ENCODE data around the gene PAX1.

The PAX1 gene

GRCh38 chr20:21739682-21740081 lies 34.2 kb downstream of the PAX1 start:
- no peak for DNase-seq (ENCODE audit: low spot score)

DNA sequence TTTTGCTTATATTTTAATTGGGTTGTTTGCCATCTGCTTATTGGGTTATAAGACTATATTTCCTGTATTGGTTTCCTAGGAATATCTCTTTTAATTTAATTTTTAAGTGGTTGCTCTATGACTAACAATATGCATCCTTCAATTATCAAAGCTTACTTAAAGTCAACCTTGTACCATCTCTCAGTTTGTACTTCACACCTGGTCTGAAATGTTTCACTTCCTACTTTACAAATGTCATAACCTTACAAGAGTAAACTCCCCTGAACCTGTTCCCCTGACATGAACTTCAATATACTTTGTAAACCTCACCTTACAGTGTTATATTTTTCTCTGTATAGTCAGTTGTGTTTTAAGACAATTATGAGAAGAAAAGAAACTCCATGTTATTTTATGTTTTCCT lies 35.8 kb downstream of the PAX1 start:
- no peak for DNase-seq (ENCODE audit: low spot score)

GRCh38 chr20:21762646-21763045 lies 57.2 kb downstream of the PAX1 start:
- DNase-seq (ENCODE audit: low spot score): no peak

- DNase-seq (ENCODE audit: low spot score): no peak
Measured at GRCh38 chr20:21767200-21767738, 61.8 kb downstream of the PAX1 start.

GRCh38 chr20:21767739-21768223 lies 62.3 kb downstream of the PAX1 start:
- no peak for DNase-seq (ENCODE audit: low spot score)
